Stimulated activated CD4-positive, alpha-beta T cell treated with anti-CD3 and anti-CD28 coated beads, Interleukin-2, amount 100 ng/mL, for 24 hours (primary cell): ENCODE data around the gene CEP72.
"Not testable (repeated sequence)": the region's sequence is repeated elsewhere in the genome, so short reads cannot be mapped to it uniquely, and the experiment has no call there.

Source experiments
- DNase-seq, 2 donors: peaks; one replicate each; pipeline ENCODE4 v3.0.0-alpha.2; 2020

Gene CEP72

GRCh38 chr5:673831-674629 lies 61.9 kb downstream of the CEP72 start:
- DNase-seq, result no peak

- DNase-seq, result no peak
Measured at GRCh38 chr5:674630-675011, 62.5 kb downstream of the CEP72 start.

- DNase-seq, result peak in 1 of 2 donors; percentile 14
Measured at GRCh38 chr5:675111-675870, 63.2 kb downstream of the CEP72 start.

GRCh38 chr5:675871-676698 lies 63.9 kb downstream of the CEP72 start:
- peak; percentile 0 to 15 for DNase-seq

GRCh38 chr5:676699-677076 lies 64.5 kb downstream of the CEP72 start:
- DNase-seq, result no peak

- peak in 1 of 2 donors; percentile 1 for DNase-seq
Measured at GRCh38 chr5:677131-678101, 65.3 kb downstream of the CEP72 start.

- DNase-seq, result not testable (repeated sequence)
Measured at GRCh38 chr5:678521-678920, 66.4 kb downstream of the CEP72 start.

- peak in 1 of 2 donors; percentile 16 for DNase-seq
Measured at GRCh38 chr5:679166-679895, 67.2 kb downstream of the CEP72 start.

GRCh38 chr5:680118-680795 lies 68.1 kb downstream of the CEP72 start:
- DNase-seq, result not testable (repeated sequence)

GRCh38 chr5:680836-681235 lies 68.7 kb downstream of the CEP72 start:
- peak in 1 of 2 donors; percentile 6 for DNase-seq

- not testable (repeated sequence) for DNase-seq
Measured at GRCh38 chr5:681317-682191, 69.4 kb downstream of the CEP72 start.

GRCh38 chr5:682216-682615 lies 70.1 kb downstream of the CEP72 start:
- DNase-seq, result not testable (repeated sequence)

- not testable (repeated sequence) for DNase-seq
Measured at GRCh38 chr5:682651-683358, 70.7 kb downstream of the CEP72 start.

- no peak for DNase-seq
Measured at GRCh38 chr5:683551-684481, 71.7 kb downstream of the CEP72 start.

- DNase-seq, result no peak
Measured at GRCh38 chr5:684751-685216, 72.6 kb downstream of the CEP72 start.

- DNase-seq, result no peak
Measured at GRCh38 chr5:685262-686171, 73.4 kb downstream of the CEP72 start.

GRCh38 chr5:686172-686523 lies 74.0 kb downstream of the CEP72 start:
- DNase-seq, result not testable (repeated sequence)
